GM18873 (cell line): ENCODE measurements around the gene KLHL2.
"Not testable (repeated sequence)": the region's sequence is repeated elsewhere in the genome, so short reads cannot be mapped to it uniquely, and the experiment has no call there.

ENCODE experiments used
- ATAC-seq: cut with Tn5 transposase; IDR thresholded peaks from one replicate; pipeline ENCODE4 v1.9.1; 2021; ENCODE audit warnings: mild to moderate bottlenecking, moderate library complexity, moderate number of reproducible peaks; ENCODE audit not compliant: unreplicated experiment, low FRiP score

KLHL2 gene

DNA sequence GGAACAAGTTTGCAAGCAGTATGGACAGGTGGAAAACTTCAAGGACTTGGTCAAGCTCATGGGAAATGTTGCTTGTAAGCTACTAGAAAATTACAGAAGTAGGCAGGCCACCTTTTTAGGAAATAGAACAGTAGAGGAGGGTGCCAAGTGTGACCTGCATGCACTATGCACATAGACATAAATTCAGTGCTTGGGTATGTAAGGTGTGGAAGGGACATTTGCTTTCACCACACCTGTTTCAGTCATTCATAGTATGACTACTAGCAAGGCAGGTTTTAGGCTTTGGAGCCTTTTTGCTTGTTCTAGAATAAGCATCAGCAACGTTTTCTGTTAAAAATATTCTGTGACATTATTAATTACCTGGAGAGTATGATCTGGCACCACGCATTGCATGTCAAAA is 20.0 kb downstream of the KLHL2 start:
- not testable (repeated sequence) for ATAC-seq

DNA sequence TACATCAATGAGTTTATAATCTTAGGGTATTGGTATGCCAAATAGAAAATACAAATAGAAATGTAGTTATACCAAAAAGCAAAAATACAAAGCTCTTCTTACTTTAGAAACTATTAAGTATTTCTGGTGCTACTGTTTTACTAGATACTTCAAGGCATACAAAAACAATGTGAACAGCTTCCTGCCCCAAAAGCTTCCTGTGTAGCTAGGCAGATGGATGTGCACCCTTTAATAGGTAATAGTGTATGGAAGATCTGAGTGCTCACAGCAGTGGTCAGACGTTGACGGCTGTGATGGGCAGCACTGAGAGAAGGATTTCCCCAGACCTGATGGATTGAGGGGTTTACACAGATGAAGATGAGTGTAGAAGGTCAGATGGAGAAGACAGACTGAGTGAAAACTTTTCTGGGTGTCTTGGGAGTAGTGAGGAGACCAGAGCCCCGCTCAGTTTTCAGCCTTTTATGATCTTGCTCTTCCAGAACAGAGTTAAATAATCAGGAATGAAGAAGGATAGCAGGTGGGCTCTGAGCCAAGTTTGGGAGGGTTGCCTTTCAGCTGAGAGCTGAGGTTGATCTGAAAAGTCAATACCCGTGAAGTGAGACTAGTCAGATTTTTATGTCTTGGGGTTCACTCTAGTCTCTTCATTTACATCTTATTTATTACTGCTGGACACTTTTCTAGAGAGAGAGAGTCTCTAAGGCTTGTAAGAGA is 22.3 kb downstream of the KLHL2 start:
- not testable (repeated sequence) for ATAC-seq

DNA sequence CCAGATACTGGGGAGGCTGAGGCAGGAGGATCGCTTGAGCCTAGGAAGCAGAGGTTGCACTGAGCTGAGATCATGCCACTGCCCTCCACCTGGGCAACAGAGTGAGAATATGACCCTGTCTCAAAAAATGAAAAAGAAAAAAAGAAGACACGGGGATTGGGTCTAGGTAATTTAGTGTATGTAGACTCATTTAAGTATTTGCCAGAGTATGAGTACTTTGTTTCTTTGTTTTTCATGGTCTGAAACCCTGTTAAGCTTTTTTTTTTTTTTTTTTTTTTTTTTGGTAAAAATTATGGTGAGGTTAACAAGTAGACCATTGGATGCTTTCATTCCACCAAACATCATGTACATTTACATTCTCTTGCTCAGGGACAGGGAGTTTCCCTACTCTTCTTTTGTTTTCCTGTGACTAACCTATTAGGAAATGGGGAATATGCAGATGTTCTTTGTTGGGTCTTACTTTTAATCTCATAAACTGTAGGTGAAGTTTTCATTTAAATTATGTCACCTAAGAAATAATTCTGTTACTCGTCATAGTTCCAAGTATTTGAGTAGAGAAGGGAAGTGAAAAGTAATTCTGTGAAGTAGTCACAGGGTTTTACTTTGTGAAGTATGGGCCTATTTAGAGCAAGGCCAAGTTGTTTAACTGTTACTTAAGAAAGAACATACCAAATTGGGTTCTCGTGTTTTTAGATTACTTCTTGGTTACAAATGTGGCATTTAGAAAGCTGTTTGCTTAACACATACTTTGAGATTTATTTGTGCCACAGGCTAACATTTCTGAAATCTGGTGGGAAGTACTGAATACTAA is 25.5 kb downstream of the KLHL2 start:
- not testable (repeated sequence) for ATAC-seq

DNA sequence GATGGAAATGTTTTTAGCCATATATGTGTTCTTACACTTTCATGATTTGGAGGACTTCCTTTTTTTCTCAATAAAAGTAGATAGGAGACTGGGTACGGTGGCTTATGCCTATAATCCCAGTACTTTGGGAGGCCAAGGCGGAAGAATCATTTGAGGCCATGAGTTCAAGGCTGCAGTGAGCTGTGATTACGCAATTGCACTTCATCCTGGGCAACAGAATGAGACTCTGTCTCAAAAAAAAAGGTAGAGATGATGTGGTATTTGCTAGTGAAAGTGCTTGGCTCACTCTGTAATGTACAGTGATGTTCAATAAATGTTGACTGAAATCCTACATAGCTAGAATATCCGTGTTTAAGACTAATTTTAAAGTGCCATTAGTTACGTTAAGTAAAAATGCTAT is 27.4 kb downstream of the KLHL2 start:
- no peak for ATAC-seq

DNA sequence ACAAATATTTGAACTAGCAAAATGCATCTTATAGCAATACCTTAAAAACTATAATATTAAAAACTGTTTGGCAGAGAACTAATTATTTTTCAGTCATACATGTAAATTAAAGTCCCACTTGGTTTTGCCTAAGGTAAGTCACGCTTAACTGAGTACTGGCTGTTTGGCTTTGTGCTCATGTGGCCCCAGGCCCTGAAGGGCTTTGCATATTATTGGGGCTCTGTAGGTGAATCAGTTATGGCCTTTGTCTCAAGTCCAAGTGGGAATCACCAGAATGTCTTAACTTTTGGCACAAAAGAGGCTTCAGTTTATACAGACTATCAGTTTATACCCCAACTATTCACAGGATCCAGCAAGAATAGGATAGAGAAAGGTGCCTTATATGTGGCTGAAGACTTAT is 29.5 kb downstream of the KLHL2 start:
- ATAC-seq = not testable (repeated sequence)

DNA sequence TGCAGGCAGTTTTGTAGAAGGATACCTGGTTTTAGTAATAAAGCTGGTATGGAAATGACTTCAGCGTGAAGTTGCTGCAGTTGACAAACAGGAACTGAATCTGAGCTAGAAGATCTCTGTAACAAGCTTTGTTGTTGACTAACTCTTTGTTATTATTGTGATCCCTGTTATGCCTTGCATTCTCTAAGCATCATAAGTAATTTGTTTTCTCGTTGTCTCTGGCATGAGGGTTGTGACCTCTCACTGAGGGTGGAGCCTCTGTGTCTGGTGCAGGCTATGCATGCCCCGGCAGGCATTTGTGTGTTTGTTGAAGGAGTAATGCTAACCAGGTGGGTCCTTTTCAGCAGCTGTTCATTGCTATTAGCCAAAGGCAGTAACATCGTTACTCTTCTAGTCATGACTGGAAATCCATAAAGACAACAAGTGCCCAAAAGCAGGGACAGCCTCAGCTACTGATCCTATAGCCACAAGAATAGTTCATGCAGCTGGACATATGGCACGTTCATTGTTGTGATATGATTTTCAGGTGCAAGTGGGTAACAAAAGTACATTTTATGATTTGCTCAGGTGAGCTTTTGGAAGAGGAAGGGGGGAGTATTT is 30.8 kb downstream of the KLHL2 start:
- not testable (repeated sequence) for ATAC-seq

DNA sequence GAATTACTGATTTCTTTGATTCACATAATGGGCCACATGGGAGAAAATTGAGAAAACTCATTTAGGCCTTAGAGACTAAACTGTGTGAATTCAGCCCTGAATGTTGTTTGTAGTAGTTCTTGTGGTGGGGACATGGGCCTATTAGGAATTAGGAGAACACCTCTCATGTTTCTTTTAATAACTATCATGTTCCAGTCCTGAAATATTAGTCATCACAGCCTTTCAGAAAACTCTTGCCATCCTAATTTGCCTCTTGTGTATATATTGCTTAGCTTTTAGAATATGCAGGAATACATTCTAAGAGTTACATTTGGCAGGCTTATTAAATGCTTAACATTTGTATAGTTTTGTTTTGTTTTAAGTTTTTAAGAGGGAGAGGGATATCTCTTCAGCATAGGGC is 33.4 kb downstream of the KLHL2 start:
- ATAC-seq = not testable (repeated sequence)

DNA sequence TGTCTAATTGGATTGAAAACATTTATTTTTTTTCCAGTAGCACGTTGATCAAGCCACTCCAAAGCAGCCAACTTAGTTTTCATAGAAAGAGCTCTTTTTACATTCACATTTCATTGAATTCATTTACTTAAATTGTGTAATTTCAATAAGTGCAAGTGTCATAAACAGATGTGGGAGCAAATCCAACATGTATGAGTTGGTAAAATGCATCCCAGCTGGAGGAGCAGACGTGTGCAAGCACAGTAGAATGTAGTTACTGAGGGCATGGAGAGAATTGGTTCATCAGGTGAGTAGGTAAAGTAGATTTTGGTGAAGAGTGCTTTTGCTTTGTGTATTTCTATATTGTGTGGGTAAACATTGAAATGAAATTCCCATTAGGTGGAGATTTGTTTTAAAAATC is 36.8 kb downstream of the KLHL2 start:
- ATAC-seq = not testable (repeated sequence)

DNA sequence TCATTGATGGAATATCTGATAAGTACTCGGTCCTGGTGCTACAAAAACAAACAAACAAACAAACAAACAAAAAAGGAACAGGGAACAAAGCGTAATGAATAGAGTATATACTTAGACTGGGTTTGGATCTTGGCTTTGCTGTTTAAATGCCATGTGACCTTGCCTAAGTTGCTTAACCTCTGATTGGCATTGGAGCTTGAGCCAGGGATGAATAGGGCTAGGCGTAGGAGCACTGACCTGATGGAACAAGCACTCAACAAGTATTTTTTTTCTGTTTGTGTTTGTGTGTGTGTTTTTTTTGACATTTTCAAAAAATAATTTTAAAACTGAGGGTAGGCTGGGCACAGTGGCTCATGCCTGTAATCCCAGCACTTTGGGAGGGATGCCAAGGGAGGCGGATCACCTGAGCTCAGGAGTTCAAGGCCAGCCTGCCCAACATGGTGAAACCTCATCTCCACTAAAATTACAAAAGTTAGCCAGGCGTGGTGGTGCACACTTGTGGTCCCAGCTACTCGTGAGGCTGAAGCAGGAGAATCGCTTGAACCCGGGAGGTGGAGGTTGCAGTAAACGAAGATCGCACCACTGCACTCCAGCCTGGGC is 37.3 kb downstream of the KLHL2 start:
- ATAC-seq = not testable (repeated sequence)

DNA sequence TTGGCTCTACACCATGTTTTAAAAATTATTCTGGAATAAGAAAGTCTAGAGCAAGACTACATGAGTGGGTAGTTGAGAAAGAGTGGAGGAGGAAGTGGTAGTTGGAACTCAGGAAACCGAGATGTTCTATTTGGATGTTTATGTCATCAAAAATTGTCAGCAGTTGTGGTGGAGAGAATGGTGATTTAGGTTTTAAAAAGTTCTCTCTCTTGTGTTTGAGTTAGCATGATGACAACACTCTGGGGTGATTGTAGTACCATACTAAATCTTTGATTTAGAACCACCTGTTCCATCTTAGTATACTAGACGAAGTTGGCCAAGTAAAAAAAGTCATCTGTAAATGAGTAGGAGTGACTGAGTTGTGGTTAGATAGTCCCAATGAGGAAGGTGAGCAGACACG is 40.7 kb downstream of the KLHL2 start:
- ATAC-seq = no peak

DNA sequence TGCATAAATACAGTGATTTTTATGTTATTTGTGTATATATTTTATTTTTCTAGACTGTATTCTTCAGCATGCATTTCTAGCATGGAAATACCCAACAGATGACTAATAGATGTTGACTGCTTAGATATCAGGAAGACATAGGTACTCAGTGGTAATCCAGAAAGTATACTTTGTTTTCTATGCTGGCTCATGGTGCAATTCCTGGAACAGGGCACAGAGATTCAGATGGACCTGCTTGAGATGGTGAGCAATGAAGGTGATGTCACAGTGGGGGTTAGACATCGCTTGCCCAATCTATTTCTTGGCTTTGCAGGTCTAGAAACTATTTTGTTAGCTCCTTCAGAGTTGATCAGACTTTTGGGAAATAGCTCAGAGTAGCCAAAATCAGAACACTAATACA is 41.5 kb downstream of the KLHL2 start:
- not testable (repeated sequence) for ATAC-seq

GRCh38 chr4:165254771-165255170 is 47.4 kb downstream of the KLHL2 start:
- ATAC-seq = not testable (repeated sequence)

DNA sequence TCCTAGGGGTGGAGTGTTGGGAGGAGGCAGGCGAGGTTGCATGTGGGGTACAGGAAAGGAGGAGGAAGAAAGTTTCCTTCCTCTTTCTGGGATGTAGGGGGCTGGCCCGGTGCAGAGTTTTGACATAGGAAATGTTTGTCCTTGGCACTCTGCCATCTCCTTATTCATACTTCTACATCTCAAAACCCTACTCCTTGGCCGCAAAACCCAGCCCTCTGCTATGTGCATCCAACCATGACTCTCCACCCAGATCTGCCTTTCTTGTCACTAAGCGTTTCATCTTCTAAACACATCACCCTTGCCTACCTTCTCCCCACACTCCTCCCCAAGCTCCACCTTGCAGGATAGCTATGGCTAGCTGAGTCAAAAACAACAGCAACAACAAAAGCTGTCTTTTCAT is 48.1 kb downstream of the KLHL2 start:
- peak; percentile 75 for ATAC-seq

DNA sequence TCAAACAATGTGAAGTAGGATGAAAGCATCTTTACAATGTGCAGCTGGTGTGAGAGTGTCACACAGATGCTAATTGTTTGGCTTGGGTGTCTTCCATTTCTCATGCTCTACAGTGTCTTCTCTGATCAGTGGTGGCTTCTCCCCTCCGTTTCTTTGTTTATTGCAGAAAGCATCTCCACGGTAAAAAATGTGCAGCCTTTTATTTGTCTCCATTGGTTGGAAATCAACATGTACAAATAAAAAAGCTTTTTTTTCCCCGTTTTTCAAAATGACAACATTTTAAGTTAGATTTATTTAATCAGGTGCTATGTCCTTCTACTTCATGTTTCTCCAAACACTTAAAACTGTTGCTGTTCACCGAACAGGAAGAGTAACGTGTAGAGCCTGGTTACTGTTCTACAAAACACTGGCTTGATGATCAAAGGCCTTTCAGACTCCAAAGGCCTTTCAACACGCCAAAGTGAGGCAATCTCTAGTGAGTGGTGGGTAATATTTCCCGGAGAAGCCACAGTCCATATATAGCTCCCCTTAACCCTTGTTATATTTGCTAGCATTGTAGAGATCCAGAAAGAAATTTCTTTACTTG is 48.8 kb downstream of the KLHL2 start:
- not testable (repeated sequence) for ATAC-seq

DNA sequence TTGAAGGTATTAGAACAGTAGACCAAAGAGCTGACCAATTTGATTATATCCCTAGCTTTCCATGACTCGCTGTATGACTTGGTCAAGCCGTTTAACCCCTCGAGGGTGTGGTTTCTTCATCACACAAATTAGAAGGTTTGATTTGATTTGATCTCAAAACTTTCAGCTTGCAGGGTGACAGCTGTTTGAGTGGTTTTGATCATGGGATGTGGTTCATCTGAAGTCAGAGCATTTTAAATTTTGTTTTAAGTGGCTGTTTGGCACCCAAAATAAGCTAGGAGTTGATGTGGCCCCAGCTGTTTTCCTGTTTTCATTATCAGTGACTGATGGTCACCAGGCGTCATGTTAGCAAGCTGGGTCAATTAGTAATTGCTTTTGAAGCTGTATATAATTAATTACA is 52.4 kb downstream of the KLHL2 start:
- not testable (repeated sequence) for ATAC-seq

DNA sequence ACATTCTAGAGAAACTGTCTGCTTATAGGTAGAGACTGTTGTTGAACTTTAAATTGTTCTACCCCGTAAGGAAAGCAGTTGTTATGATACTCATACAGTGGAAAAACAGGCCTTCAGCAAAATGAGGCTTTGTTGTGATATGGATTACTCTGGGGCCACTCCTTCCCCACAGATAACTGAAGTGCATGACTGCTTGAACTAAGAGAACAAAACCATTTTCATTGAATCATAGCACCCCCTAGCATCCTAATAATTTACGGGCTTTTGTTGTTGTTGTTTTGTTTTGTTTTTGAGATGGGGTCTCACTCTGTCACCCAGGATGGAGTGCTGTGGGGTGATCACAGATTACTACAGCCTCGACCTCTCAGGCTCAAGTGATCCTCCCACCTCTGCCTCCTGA is 54.9 kb downstream of the KLHL2 start:
- ATAC-seq = not testable (repeated sequence)

- ATAC-seq = not testable (repeated sequence)
Measured at GRCh38 chr4:165263466-165263865, 56.1 kb downstream of the KLHL2 start.

DNA sequence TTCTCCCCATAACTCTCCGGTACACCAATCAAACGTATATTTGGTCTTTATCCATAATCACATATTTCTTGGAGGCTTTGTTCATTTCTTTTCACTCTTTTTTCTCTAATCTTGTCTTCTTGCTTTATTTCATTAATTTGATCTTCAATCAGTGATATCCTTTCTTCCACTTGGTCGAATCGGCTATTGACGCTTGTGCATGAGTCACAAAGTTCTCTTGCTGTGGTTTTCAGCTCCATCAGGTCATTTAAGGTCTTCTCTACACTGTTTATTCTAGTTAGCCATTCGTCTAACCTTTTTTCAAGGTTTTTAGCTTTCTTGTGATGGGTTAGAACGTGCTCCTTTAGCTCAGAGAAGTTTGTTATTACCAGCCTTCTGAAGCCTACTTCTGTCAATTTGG is 62.6 kb downstream of the KLHL2 start:
- ATAC-seq = not testable (repeated sequence)

DNA sequence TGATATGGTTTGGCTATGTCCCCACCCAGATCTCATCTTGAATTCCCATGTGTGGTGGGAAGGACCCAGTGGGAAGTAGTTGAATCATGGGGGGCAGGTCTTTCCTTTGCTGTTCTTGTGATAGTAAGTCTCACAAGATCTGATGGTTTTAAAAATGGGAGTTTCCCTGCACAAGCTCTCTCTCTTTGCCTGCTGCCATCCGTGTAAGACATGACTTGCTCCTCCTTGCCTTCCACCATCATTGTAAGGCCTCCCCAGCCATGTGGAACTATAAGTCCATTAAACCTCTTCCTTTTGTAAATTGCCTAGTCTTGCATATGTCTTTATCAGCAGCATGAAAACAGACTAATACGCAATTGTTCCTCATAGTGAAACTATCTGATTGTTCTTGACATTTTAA is 66.1 kb downstream of the KLHL2 start:
- not testable (repeated sequence) for ATAC-seq

GRCh38 chr4:165275357-165275756 is 68.0 kb downstream of the KLHL2 start:
- ATAC-seq = peak; percentile 77

- ATAC-seq = not testable (repeated sequence)
Measured at GRCh38 chr4:165279531-165279930, 72.2 kb downstream of the KLHL2 start.
